ENCODE measurements around the gene LKAAEAR1. TPM values are rescaled to one million over a fixed set of nuclear protein-coding genes. Genes with fewer than 3 reads are reported as not detected.

LKAAEAR1 gene
- total and polyA plus RNA-seq, 2 experiments from 2014 or later = 1.8 TPM; not detected in 1

DNA sequence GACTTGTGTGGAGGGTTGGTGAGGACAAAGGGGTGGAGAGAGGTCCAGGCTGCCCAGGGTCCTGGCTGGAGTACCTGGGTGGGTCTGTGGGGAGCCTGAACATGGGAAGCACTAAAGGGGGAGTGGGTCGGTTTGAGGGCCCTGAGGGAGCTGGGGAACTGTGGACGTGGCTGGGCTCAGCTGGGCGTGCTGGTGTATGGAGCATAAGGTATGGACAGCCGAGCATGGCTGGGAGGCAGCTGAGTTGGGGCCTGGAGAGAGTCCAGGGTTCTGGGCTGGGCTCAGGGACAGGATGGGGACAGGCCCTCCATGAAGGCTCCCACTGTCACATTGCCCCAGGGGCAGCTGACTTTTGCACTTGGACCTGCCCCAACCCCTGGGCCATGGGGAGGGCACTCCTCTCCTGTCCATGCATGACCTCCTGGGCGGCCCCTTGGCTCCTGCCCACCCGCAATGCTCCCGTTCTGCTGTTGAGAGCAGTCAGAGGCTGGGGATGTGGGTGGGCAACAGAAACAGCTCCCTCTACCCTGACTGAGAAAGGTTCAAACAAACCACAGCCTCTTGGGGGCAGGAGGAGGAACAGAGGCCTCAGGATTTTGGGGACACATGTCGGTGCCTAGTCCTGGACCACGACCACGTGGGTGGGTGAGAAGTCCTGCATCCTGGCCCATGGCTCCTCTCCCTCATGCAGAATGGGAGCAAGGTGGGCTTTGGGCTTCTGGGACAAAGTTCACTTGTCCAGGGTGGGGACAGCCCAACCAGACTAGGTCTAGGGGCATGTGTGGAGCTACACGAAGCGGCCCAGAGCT is 43.8 kb downstream of the LKAAEAR1 start:
- no peak overlapping the region for H3K4me2 ChIP-seq
- H3K27ac ChIP-seq (ENCODE audit: low read depth) = no peak overlapping the region
- H3K27me3 ChIP-seq (ENCODE audit: insufficient read depth) = peaks cover 78% of the 10 kb centered on the region
- peaks cover 30% of the 10 kb centered on the region for H3K4me1 Mint-ChIP-seq
- H3F3A ChIP-seq (replicated peaks; ENCODE audit: low read depth) = peaks cover 10% of the 10 kb centered on the region; the same call in 1 of the 2 replicates
- H3K9me3 Mint-ChIP-seq = no peaks in the 10 kb centered on the region
- no peaks in the 10 kb centered on the region; the same call in 2 of the 3 replicates for H3K36me3 Mint-ChIP-seq (ENCODE audit: low read depth)
- H3K79me2 ChIP-seq (replicated peaks; ENCODE audit: insufficient read depth) = no peaks in the 10 kb centered on the region
- H3K36me3 ChIP-seq (ENCODE audit: insufficient read depth) = no peaks in the 10 kb centered on the region
- H3K9me2 ChIP-seq (ENCODE audit: insufficient read depth) = no peaks in the 10 kb centered on the region
- H3K4me3 ChIP-seq = no peak overlapping the region
- H3K4me1 ChIP-seq (ENCODE audit: insufficient read depth) = peaks cover 44% of the 10 kb centered on the region
- no peaks in the 10 kb centered on the region for H4K20me1 ChIP-seq (replicated peaks; ENCODE audit: insufficient read depth)
- H3K27ac Mint-ChIP-seq = no peak overlapping the region
- no peak overlapping the region for H2AFZ ChIP-seq
- ATAC-seq (no peak), DNase-seq (ENCODE audit: low spot score) (no peak)
- H3K27me3 Mint-ChIP-seq (ENCODE audit: insufficient read depth, low read depth, poor library complexity) = peaks cover 63% of the 10 kb centered on the region
- H3K4me3 Mint-ChIP-seq = peak overlapping the region; percentile 18; the same call in 1 of the 3 replicates
- TF ChIP-seq ZNF331 (CRISPR knock-in tag; IDR thresholded peaks at IDR 0.05; ENCODE audit: low read depth) = no peak
- TF ChIP-seq, protein P1, sequence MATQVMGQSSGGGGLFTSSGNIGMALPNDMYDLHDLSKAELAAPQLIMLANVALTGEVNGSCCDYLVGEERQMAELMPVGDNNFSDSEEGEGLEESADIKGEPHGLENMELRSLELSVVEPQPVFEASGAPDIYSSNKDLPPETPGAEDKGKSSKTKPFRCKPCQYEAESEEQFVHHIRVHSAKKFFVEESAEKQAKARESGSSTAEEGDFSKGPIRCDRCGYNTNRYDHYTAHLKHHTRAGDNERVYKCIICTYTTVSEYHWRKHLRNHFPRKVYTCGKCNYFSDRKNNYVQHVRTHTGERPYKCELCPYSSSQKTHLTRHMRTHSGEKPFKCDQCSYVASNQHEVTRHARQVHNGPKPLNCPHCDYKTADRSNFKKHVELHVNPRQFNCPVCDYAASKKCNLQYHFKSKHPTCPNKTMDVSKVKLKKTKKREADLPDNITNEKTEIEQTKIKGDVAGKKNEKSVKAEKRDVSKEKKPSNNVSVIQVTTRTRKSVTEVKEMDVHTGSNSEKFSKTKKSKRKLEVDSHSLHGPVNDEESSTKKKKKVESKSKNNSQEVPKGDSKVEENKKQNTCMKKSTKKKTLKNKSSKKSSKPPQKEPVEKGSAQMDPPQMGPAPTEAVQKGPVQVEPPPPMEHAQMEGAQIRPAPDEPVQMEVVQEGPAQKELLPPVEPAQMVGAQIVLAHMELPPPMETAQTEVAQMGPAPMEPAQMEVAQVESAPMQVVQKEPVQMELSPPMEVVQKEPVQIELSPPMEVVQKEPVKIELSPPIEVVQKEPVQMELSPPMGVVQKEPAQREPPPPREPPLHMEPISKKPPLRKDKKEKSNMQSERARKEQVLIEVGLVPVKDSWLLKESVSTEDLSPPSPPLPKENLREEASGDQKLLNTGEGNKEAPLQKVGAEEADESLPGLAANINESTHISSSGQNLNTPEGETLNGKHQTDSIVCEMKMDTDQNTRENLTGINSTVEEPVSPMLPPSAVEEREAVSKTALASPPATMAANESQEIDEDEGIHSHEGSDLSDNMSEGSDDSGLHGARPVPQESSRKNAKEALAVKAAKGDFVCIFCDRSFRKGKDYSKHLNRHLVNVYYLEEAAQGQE (IDR thresholded peaks at IDR 0.05; ENCODE audit: unreplicated experiment) = no peak
- TF ChIP-seq JUNB (IDR thresholded peaks at IDR 0.05; ENCODE audit: unreplicated experiment) = no peak
- TF ChIP-seq EZH2phosphoT487 (IDR thresholded peaks at IDR 0.05; ENCODE audit: unreplicated experiment) = no peak
- no peak for TF ChIP-seq ZNF114 (CRISPR knock-in tag; IDR thresholded peaks at IDR 0.05)
- no peak for TF ChIP-seq EZH2 (IDR thresholded peaks at IDR 0.05; ENCODE audit: low read depth, unreplicated experiment)
- TF ChIP-seq CREB1 (CRISPR knock-in tag; IDR thresholded peaks at IDR 0.05; ENCODE audit: low read depth) = no peak
- TF ChIP-seq, protein P2, sequence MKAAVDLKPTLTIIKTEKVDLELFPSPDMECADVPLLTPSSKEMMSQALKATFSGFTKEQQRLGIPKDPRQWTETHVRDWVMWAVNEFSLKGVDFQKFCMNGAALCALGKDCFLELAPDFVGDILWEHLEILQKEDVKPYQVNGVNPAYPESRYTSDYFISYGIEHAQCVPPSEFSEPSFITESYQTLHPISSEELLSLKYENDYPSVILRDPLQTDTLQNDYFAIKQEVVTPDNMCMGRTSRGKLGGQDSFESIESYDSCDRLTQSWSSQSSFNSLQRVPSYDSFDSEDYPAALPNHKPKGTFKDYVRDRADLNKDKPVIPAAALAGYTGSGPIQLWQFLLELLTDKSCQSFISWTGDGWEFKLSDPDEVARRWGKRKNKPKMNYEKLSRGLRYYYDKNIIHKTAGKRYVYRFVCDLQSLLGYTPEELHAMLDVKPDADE (IDR thresholded peaks at IDR 0.05) = no peak
- TF ChIP-seq POLR2AphosphoS5 (IDR thresholded peaks at IDR 0.05; ENCODE audit: low read depth) = no peak
- no peak for TF ChIP-seq NANOG (IDR thresholded peaks at IDR 0.05; ENCODE audit: borderline replicate concordance)
- TF ChIP-seq STAT1 (IDR thresholded peaks at IDR 0.05; ENCODE audit: unreplicated experiment) = no peak
- TF ChIP-seq, protein P3, sequence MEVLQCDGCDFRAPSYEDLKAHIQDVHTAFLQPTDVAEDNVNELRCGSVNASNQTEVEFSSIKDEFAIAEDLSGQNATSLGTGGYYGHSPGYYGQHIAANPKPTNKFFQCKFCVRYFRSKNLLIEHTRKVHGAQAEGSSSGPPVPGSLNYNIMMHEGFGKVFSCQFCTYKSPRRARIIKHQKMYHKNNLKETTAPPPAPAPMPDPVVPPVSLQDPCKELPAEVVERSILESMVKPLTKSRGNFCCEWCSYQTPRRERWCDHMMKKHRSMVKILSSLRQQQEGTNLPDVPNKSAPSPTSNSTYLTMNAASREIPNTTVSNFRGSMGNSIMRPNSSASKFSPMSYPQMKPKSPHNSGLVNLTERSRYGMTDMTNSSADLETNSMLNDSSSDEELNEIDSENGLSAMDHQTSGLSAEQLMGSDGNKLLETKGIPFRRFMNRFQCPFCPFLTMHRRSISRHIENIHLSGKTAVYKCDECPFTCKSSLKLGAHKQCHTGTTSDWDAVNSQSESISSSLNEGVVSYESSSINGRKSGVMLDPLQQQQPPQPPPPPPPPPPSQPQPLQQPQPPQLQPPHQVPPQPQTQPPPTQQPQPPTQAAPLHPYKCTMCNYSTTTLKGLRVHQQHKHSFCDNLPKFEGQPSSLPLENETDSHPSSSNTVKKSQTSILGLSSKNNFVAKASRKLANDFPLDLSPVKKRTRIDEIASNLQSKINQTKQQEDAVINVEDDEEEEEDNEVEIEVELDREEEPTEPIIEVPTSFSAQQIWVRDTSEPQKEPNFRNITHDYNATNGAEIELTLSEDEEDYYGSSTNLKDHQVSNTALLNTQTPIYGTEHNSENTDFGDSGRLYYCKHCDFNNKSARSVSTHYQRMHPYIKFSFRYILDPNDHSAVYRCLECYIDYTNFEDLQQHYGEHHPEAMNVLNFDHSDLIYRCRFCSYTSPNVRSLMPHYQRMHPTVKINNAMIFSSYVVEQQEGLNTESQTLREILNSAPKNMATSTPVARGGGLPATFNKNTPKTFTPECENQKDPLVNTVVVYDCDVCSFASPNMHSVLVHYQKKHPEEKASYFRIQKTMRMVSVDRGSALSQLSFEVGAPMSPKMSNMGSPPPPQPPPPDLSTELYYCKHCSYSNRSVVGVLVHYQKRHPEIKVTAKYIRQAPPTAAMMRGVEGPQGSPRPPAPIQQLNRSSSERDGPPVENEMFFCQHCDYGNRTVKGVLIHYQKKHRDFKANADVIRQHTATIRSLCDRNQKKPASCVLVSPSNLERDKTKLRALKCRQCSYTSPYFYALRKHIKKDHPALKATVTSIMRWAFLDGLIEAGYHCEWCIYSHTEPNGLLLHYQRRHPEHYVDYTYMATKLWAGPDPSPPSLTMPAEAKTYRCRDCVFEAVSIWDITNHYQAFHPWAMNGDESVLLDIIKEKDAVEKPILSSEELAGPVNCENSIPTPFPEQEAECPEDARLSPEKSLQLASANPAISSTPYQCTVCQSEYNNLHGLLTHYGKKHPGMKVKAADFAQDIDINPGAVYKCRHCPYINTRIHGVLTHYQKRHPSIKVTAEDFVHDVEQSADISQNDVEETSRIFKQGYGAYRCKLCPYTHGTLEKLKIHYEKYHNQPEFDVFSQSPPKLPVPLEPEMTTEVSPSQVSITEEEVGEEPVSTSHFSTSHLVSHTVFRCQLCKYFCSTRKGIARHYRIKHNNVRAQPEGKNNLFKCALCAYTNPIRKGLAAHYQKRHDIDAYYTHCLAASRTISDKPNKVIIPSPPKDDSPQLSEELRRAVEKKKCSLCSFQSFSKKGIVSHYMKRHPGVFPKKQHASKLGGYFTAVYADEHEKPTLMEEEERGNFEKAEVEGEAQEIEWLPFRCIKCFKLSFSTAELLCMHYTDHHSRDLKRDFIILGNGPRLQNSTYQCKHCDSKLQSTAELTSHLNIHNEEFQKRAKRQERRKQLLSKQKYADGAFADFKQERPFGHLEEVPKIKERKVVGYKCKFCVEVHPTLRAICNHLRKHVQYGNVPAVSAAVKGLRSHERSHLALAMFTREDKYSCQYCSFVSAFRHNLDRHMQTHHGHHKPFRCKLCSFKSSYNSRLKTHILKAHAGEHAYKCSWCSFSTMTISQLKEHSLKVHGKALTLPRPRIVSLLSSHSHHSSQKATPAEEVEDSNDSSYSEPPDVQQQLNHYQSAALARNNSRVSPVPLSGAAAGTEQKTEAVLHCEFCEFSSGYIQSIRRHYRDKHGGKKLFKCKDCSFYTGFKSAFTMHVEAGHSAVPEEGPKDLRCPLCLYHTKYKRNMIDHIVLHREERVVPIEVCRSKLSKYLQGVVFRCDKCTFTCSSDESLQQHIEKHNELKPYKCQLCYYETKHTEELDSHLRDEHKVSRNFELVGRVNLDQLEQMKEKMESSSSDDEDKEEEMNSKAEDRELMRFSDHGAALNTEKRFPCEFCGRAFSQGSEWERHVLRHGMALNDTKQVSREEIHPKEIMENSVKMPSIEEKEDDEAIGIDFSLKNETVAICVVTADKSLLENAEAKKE (CRISPR knock-in tag; IDR thresholded peaks at IDR 0.05) = no peak
- TF ChIP-seq, protein P4, sequence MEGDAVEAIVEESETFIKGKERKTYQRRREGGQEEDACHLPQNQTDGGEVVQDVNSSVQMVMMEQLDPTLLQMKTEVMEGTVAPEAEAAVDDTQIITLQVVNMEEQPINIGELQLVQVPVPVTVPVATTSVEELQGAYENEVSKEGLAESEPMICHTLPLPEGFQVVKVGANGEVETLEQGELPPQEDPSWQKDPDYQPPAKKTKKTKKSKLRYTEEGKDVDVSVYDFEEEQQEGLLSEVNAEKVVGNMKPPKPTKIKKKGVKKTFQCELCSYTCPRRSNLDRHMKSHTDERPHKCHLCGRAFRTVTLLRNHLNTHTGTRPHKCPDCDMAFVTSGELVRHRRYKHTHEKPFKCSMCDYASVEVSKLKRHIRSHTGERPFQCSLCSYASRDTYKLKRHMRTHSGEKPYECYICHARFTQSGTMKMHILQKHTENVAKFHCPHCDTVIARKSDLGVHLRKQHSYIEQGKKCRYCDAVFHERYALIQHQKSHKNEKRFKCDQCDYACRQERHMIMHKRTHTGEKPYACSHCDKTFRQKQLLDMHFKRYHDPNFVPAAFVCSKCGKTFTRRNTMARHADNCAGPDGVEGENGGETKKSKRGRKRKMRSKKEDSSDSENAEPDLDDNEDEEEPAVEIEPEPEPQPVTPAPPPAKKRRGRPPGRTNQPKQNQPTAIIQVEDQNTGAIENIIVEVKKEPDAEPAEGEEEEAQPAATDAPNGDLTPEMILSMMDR (conservative IDR thresholded peaks at IDR 0.05; ENCODE audit: low read depth in 2 of 2) = no peak
